Ascending aorta (tissue), 2 donors: ENCODE results near the gene ADRA2B. TPM values are rescaled to one million over a fixed set of nuclear protein-coding genes. Genes with fewer than 3 reads are reported as not detected.

Experiments used
- DNase-seq, 2 donors: peaks; one replicate each; pipeline ENCODE4 v3.0.0-alpha.2; 2019; ENCODE audit warnings: low spot score in 2 of 2
- H3K27ac ChIP-seq, 2 donors: fragments of 200-600 bp; sonication (generic); one replicate each; pipeline ENCODE4 v1.5.1; 2016 to 2017; ENCODE audit warnings: mild to moderate bottlenecking in 1 of 2
- H3K27me3 ChIP-seq: fragments of 200-600 bp; sonication (generic); one replicate; pipeline ENCODE4 v1.5.1; 2017
- H3K36me3 ChIP-seq, 2 donors: fragments of 200-600 bp; sonication (generic); one replicate each; pipeline ENCODE4 v1.5.1; 2016
- H3K4me1 ChIP-seq, 2 donors: fragments of 200-600 bp; sonication (generic); one replicate each; pipeline ENCODE4 v1.5.1; 2016 to 2017; ENCODE audit warnings: mild to moderate bottlenecking in 1 of 2
- H3K4me3 ChIP-seq, 2 donors: fragments of 200-600 bp; sonication (generic); one replicate each; pipeline ENCODE4 v1.5.1; 2016 to 2017; ENCODE audit warnings: mild to moderate bottlenecking in 1 of 2
- H3K9me3 ChIP-seq, 2 donors: fragments of 200-600 bp; sonication (generic); one replicate each; pipeline ENCODE4 v1.5.1; 2016
- CTCF ChIP-seq, 3 experiments: fragments of 200-600 bp in 2 of 3; fragments of 450-650 bp in 1 of 3; sonication (generic) in 2 of 3; IDR thresholded peaks; one replicate each; pipeline ENCODE4 v1.5.1; 2016 to 2019; ENCODE audit warnings: antibody characterized with exemption in 3 of 3, mild to moderate bottlenecking in 1 of 3, moderate library complexity in 1 of 3
- intact Hi-C: fragments of 100-400 bp; cut with DNase I; formaldehyde crosslinking; loops from one replicate; pipeline ENCODE4 v1.15.1; 2023
- total RNA-seq: library from RNA; depleted of rRNA; stranded (reverse); fragments of >200 nt; gene quantifications from one replicate; pipeline ENCODE4 v1.1.0, GENCODE V29; 2016

The ADRA2B gene
- total RNA-seq, 1 donor from 2014 or later, result 9.4 TPM

GRCh38 chr2:96129528-96130120 is 13.3 kb upstream of the ADRA2B start:
- Histone ChIP-seq H3K27me3 (no peaks in the 10 kb centered on the region), H3K4me1 (no peaks in the 10 kb centered on the region), H3K4me3 (no peak overlapping the region), H3K27ac (no peak overlapping the region), H3K9me3 (no peaks in the 10 kb centered on the region), H3K36me3 (no peaks in the 10 kb centered on the region)
- intact Hi-C loops, result no loop called here
- no peak for DNase-seq
- no peak for TF ChIP-seq CTCF (IDR thresholded peaks at IDR 0.05)

- no peak for TF ChIP-seq CTCF (IDR thresholded peaks at IDR 0.05)
- Histone ChIP-seq H3K4me3 (no peak overlapping the region), H3K27me3 (no peaks in the 10 kb centered on the region), H3K4me1 (no peaks in the 10 kb centered on the region), H3K36me3 (no peaks in the 10 kb centered on the region), H3K27ac (no peak overlapping the region), H3K9me3 (no peaks in the 10 kb centered on the region)
- DNase-seq, result no peak
- intact Hi-C loops, result no loop called here
Observed at GRCh38 chr2:96128456-96128855, 12.1 kb upstream of the ADRA2B start.

- Histone ChIP-seq H3K27ac (no peak overlapping the region), H3K4me1 (no peaks in the 10 kb centered on the region), H3K4me3 (no peak overlapping the region), H3K27me3 (no peaks in the 10 kb centered on the region), H3K9me3 (no peaks in the 10 kb centered on the region), H3K36me3 (no peaks in the 10 kb centered on the region)
- intact Hi-C loops, result no loop called here
- no peak for TF ChIP-seq CTCF (IDR thresholded peaks at IDR 0.05)
- no peak for DNase-seq
Observed at GRCh38 chr2:96124406-96125265, 8.3 kb upstream of the ADRA2B start.

GRCh38 chr2:96123936-96124335 is 7.6 kb upstream of the ADRA2B start:
- Histone ChIP-seq H3K27me3 (no peaks in the 10 kb centered on the region), H3K36me3 (no peaks in the 10 kb centered on the region), H3K27ac (no peak overlapping the region), H3K4me3 (no peak overlapping the region), H3K4me1 (no peaks in the 10 kb centered on the region), H3K9me3 (no peaks in the 10 kb centered on the region)
- DNase-seq, result no peak
- TF ChIP-seq CTCF (IDR thresholded peaks at IDR 0.05), result no peak
- intact Hi-C loops, result no loop called here

GRCh38 chr2:96123290-96123689 is 6.9 kb upstream of the ADRA2B start:
- no peak for DNase-seq
- H3K27me3 ChIP-seq, result no peaks in the 10 kb centered on the region
- no peaks in the 10 kb centered on the region for H3K9me3 ChIP-seq
- H3K27ac ChIP-seq, result no peak overlapping the region
- no peak for TF ChIP-seq CTCF (IDR thresholded peaks at IDR 0.05)
- H3K4me3 ChIP-seq, result no peak overlapping the region
- no peaks in the 10 kb centered on the region for H3K36me3 ChIP-seq
- no peaks in the 10 kb centered on the region for H3K4me1 ChIP-seq
- intact Hi-C loops, result no loop called here
